ENCODE data around the gene FOLR3.
"Not testable (repeated sequence)": the region's sequence is repeated elsewhere in the genome, so short reads cannot be mapped to it uniquely, and the experiment has no call there.

The FOLR3 gene

GRCh38 chr11:72124046-72124445, 11.5 kb upstream of the FOLR3 start:
- DNase-seq, result no peak

GRCh38 chr11:72125956-72126355, 9.6 kb upstream of the FOLR3 start:
- DNase-seq, result no peak

DNA sequence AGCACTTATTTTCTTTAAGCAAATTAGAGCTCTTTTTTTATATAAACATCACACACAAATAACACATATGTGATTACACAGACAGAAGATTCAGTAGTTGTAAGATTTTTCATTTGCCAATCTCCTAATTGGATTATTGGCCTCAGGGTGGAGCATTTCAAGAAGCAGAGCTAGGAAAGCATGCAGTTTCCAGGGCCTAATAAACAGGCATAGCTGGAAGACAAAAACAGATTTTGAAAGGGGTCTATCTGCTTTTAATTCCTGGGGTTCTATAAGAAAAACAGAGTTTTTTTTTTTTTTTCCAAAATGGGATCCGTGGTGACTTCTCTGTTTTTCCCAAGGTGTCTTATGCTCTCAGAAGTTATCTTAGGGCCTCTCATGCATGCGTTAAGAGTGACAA, 7.6 kb upstream of the FOLR3 start:
- DNase-seq, result no peak

GRCh38 chr11:72129381-72129780, 6.1 kb upstream of the FOLR3 start:
- no peak for DNase-seq

GRCh38 chr11:72132646-72133045, 2.9 kb upstream of the FOLR3 start:
- DNase-seq, result no peak

- DNase-seq, result no peak
Measured at GRCh38 chr11:72135891-72136683, 562 bp downstream of the FOLR3 start.

- no peak for DNase-seq
Measured at GRCh38 chr11:72136684-72137262, 1.2 kb downstream of the FOLR3 start.

DNA sequence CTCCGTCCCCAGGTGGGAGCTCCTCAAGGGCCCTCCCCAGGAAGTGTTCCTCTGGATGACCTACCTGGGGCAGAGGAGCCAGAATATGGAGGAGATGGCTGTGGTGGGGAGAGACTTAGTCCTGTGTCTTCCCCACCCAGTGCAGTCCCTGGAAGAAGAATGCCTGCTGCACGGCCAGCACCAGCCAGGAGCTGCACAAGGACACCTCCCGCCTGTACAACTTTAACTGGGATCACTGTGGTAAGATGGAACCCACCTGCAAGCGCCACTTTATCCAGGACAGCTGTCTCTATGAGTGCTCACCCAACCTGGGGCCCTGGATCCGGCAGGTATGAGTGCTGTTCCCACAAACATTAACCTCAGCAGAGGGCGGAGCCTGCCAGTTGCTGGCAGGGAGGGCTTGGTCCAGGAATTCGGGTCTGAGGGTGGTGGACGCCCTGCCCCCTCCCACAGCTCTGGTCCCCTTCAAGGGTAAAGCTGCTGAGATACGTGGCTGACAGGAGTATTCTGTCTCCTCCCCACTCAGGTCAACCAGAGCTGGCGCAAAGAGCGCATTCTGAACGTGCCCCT, 3.4 kb downstream of the FOLR3 start:
- DNase-seq, result no peak

DNA sequence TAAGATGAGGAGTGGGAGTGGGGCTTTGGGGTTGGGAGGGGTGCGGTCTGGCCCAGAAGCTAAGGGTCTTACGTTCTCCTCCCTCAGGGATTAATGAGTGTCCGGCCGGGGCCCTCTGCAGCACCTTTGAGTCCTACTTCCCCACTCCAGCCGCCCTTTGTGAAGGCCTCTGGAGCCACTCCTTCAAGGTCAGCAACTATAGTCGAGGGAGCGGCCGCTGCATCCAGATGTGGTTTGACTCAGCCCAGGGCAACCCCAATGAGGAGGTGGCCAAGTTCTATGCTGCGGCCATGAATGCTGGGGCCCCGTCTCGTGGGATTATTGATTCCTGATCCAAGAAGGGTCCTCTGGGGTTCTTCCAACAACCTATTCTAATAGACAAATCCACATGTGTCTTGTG, 4.0 kb downstream of the FOLR3 start:
- no peak for DNase-seq

GRCh38 chr11:72140661-72141060, 5.1 kb downstream of the FOLR3 start:
- no peak for DNase-seq

DNA sequence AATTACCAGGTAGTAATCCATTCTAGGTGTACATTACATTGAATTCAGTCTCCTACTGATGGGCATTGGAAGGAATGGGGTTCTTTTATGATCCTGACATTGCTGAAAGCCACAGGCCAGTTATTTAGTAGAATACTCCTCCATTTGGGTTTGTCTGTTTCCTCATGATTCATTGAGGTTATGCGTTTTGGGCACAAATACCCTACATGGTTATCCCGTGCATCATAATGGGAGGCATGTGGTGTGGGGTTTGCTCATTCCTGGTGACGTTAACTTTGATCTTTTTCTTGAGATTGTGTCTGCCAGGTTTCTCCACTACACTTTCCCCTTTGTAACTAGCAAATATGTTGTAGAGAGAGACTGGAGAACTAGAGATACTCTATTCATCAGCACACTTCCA, 5.5 kb downstream of the FOLR3 start:
- no peak for DNase-seq

- DNase-seq, result not testable (repeated sequence)
Measured at GRCh38 chr11:72142086-72142485, 6.6 kb downstream of the FOLR3 start.

GRCh38 chr11:72142543-72142942, 7.0 kb downstream of the FOLR3 start:
- DNase-seq, result not testable (repeated sequence)

DNA sequence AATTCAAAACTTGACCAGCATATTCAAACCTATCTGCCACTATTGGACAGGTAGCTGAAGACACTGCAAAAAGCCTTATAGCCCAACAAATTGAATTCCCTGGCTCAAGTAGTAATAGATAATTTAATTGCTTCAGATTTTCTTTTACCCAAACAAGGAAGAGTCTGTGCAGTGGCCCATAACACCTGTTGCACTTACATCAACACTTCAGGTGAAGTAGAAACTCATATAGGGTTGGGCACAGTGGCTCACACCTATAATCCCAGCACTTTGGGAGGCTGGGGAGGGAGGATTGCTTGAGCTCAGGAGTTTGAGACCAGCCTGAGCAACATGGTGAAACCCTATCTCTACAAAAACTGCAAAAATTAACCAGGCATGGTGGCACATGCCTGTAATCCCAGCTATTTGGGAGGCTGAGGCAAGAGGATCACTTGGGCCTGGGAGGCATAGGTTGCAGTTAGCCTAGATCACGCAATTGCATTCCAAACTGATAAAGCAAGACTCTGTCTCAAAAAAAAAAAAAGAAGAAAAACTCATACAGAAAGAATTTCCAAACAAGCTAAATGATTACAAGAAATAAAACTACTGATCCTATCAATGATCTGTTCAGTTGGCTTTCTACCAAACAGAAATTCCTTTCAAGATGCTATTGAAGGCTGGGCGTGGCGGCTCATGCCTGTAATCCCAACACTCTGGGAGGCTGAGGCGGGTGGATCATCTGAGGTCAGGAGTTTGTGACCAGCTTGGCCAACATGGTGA, 9.5 kb downstream of the FOLR3 start:
- DNase-seq, result no peak

- DNase-seq, result no peak
Measured at GRCh38 chr11:72146625-72147024, 11.1 kb downstream of the FOLR3 start.

- DNase-seq, result no peak
Measured at GRCh38 chr11:72150882-72151281, 15.4 kb downstream of the FOLR3 start.

DNA sequence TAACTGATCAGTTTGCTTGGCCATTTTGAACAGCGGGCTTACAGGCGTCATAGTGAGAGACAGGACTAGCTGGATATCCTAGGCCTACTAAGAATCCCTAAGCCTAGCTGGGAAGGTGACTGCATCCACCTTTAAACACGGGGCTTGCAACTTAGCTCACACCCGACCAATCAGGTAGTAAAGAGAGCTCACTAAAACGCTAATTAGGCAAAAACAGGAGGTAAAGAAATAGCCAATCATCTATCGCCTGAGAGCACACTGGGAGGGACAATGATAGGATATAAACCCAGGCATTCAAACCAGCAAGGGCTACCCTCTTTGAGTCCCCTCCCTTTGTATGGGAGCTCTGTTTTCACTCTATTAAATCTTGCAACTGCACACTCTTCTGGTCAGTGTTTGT, 18.3 kb downstream of the FOLR3 start:
- DNase-seq, result not testable (repeated sequence)

DNA sequence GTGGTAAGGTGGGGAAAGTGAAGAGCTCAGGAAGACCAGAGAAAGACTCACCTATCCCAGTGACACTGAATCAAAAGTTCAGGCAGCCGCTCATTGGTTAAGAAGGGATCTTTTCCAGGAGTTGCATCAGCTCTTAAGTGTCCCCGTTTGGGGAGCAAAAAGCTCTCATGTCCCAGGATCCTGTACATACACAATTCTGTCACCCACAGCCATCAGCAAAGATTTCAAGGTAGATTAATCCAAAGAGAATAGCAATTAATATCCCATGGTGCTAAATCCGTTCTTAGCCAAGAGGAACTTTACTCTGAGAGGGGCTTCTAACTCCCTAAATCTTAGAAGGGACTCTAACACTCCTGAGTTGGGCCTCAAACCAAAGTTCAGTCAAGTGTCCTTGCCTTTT, 19.3 kb downstream of the FOLR3 start:
- no peak for DNase-seq

GRCh38 chr11:72155751-72156150, 20.2 kb downstream of the FOLR3 start:
- DNase-seq, result no peak

- no peak for DNase-seq
Measured at GRCh38 chr11:72157131-72157530, 21.6 kb downstream of the FOLR3 start.

DNA sequence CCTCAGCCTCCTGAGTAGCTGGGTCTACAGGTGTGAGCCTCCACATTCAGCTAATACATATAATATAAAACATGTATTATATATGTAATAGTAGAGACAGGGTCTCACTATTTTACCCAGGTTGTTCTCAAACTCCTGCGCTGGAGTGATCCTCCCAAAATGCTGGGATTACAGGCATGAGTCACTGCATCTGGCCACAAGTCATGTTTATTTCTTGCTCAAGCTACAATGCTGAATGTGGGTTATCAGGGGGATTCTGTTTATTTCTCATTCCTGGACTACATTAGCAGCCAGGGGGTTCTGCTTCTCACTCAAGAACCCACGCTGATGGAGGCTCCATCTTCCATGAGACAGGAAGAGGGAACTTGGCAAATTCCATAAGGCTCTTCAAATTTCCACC, 24.8 kb downstream of the FOLR3 start:
- no peak for DNase-seq

DNA sequence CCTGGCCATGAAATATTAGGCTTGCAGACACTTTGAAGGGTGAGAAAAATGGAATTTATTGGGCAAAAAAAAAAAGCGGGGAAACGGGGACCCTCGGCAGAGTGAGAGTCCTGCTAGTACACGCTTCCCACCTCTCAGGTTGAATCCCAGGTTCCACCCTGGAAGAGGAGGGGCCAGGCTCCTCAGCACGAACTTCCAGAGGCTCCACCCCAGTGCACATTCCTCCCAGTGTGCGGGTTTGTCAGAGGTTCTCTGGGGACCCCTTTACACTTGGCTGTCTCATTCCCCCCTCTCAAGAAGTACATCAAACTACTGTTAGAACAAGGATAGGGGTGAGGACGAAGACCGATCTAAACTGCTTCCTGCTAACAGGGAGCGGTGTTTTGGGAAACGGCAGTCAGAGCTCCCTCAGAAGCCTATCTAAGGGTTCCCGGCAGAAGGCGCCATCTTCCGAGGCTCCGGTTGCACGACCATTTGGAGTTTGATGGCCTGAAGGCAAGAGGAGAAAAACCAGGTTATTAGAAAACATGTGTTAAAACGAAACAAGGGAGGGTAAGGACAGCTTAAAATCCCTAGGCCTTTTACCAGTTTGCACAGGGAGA, 27.5 kb downstream of the FOLR3 start:
- no peak for DNase-seq

DNA sequence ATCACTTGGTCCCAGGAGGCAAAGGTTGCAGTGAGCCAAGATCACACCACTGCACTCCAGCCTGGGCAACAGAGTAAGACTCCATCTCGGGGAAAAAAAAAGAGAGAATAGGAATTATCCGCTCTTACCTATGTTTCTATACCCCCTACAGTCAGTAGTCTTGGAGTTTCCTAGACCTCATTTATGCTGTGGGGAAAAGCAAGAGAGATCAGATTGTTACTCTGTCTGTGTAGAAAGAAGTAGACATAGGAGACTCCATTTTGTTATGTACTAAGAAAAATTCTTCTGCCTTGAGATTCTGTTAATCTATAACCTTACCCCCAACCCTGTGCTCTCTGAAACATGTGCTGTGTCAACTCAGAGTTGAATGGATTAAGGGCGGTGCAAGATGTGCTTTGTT, 28.7 kb downstream of the FOLR3 start:
- not testable (repeated sequence) for DNase-seq

All from RPMI8226 (cell line).